ENCODE measurements around the gene AOPEP. TPM values are rescaled to one million over a fixed set of nuclear protein-coding genes. Genes with fewer than 3 reads are reported as not detected.

Gene AOPEP
- polyA plus RNA-seq, 4 donors, result 23.5 to 54.6 (median 50.4) TPM

- DNase-seq (ENCODE audit: low read depth in 4 of 4, low spot score in 3 of 4), result no peak
Observed at GRCh38 chr9:94788570-94789105, 62.1 kb downstream of the AOPEP start.

- DNase-seq (ENCODE audit: low read depth in 4 of 4, low spot score in 3 of 4), result no peak
Observed at GRCh38 chr9:94791435-94791834, 64.9 kb downstream of the AOPEP start.

- DNase-seq (ENCODE audit: low read depth in 4 of 4, low spot score in 3 of 4), result no peak
Observed at GRCh38 chr9:94792511-94792910, 66.0 kb downstream of the AOPEP start.

- no peak for DNase-seq (ENCODE audit: low read depth in 4 of 4, low spot score in 3 of 4)
Observed at GRCh38 chr9:94794476-94795167, 68.1 kb downstream of the AOPEP start.

GRCh38 chr9:94796687-94797086, 70.2 kb downstream of the AOPEP start:
- no peak for DNase-seq (ENCODE audit: low read depth in 4 of 4, low spot score in 3 of 4)

- DNase-seq (ENCODE audit: low read depth in 4 of 4, low spot score in 3 of 4), result no peak
Observed at GRCh38 chr9:94798201-94798600, 71.7 kb downstream of the AOPEP start.

GRCh38 chr9:94798708-94799107, 72.2 kb downstream of the AOPEP start:
- no peak for DNase-seq (ENCODE audit: low read depth in 4 of 4, low spot score in 3 of 4)

GRCh38 chr9:94799578-94800264, 73.2 kb downstream of the AOPEP start:
- DNase-seq (ENCODE audit: low read depth in 4 of 4, low spot score in 3 of 4), result no peak

- DNase-seq (ENCODE audit: low read depth in 4 of 4, low spot score in 3 of 4), result no peak
Observed at GRCh38 chr9:94800424-94801117, 74.1 kb downstream of the AOPEP start.

GRCh38 chr9:94801234-94801633, 74.7 kb downstream of the AOPEP start:
- no peak for DNase-seq (ENCODE audit: low read depth in 4 of 4, low spot score in 3 of 4)

- no peak for DNase-seq (ENCODE audit: low read depth in 4 of 4, low spot score in 3 of 4)
Observed at GRCh38 chr9:94801681-94802080, 75.2 kb downstream of the AOPEP start.

GRCh38 chr9:94802251-94802650, 75.8 kb downstream of the AOPEP start:
- DNase-seq (ENCODE audit: low read depth in 4 of 4, low spot score in 3 of 4), result no peak

- no peak for DNase-seq (ENCODE audit: low read depth in 4 of 4, low spot score in 3 of 4)
Observed at GRCh38 chr9:94802793-94803192, 76.3 kb downstream of the AOPEP start.

GRCh38 chr9:94804316-94804715, 77.8 kb downstream of the AOPEP start:
- no peak for DNase-seq (ENCODE audit: low read depth in 4 of 4, low spot score in 3 of 4)

GRCh38 chr9:94805051-94805489, 78.6 kb downstream of the AOPEP start:
- no peak for DNase-seq (ENCODE audit: low read depth in 4 of 4, low spot score in 3 of 4)

- DNase-seq (ENCODE audit: low read depth in 4 of 4, low spot score in 3 of 4), result no peak
Observed at GRCh38 chr9:94805585-94805984, 79.1 kb downstream of the AOPEP start.

GRCh38 chr9:94806307-94806893, 79.9 kb downstream of the AOPEP start:
- no peak for DNase-seq (ENCODE audit: low read depth in 4 of 4, low spot score in 3 of 4)

GRCh38 chr9:94807556-94807955, 81.1 kb downstream of the AOPEP start:
- no peak for DNase-seq (ENCODE audit: low read depth in 4 of 4, low spot score in 3 of 4)

GRCh38 chr9:94808926-94809700, 82.6 kb downstream of the AOPEP start:
- DNase-seq (ENCODE audit: low read depth in 4 of 4, low spot score in 3 of 4), result no peak

GRCh38 chr9:94809778-94810177, 83.3 kb downstream of the AOPEP start:
- no peak for DNase-seq (ENCODE audit: low read depth in 4 of 4, low spot score in 3 of 4)

Data from left renal pelvis (tissue), 4 donors.